GM12891 (cell line): ENCODE measurements around the gene RASGRF1.

Experiments used
- DNase-seq: peaks from one replicate; pipeline ENCODE4 v3.0.0; 2011; ENCODE audit warnings: low spot score; ENCODE audit not compliant: insufficient read length
- FAIRE-seq: peaks from 2 replicates; lab custom pipeline; 2011; peaks lifted over from hg19 to GRCh38; lab: Jason Lieb, UNC
- PAX5 ChIP-seq: IDR thresholded peaks from 2 replicates; pipeline ENCODE4 v1.6.1; 2011; ENCODE audit warnings: low read length, moderate library complexity, mild to moderate bottlenecking; ENCODE audit not compliant: insufficient read depth, severe bottlenecking
- POLR2A ChIP-seq: IDR thresholded peaks from 2 replicates; pipeline ENCODE4 v1.6.1; 2011; ENCODE audit warnings: low read depth, low read length, control low read depth
- POLR2AphosphoS5 ChIP-seq: IDR thresholded peaks from 2 replicates; pipeline ENCODE4 v1.6.1; 2011; ENCODE audit warnings: low read depth, low read length, control low read depth
- POU2F2 ChIP-seq: IDR thresholded peaks from 2 replicates; pipeline ENCODE4 v1.6.1; 2011; ENCODE audit warnings: low read depth, mild to moderate bottlenecking, control low read depth, low read length, moderate library complexity
- SPI1 ChIP-seq: IDR thresholded peaks from 2 replicates; pipeline ENCODE4 v1.6.1; 2011; ENCODE audit warnings: low read depth, low read length, control low read depth
- TAF1 ChIP-seq: IDR thresholded peaks from 2 replicates; pipeline ENCODE4 v1.6.1; 2011; ENCODE audit warnings: low read depth, low read length, control low read depth

RASGRF1 gene

DNA sequence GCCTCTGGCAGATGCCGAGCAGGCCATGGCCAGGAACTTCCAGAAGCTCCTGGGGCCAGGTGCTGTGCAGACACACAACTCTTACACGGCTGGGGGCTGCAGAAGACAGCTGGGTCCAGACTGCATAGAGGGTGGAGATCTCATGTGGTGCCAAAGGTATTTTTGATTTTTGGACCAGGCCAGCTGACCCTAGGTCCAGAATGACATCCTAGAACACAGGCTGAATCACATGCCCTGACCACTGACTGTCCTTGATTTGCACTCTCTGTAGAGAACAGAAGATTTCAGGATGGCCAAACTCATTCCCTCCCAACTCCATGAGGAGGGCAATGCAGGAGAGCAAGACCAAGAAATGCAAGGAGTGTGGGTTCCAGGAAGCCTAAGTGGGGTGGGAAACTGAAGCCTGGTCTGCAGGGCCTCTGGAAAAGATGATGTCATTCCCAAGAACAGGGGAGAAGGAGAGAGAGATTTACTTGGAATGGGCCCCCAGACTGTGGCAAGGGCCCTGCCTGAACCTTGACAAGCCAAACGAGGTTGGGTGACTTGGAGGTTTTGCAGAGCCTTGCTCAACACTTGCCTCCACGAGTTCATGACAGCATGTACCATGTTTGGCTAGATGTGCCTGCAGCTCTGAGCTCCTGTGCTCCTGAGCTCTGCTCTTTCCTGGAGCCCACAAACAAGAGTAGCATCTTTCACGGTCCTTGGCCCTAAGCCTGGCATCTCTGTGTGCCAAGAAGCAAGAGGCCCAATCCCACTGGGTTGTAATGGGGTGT is 107.2 kb downstream of the RASGRF1 start:
- FAIRE-seq (no peak), DNase-seq (no peak)
- TF ChIP-seq POU2F2 (no peak), SPI1 (no peak), POLR2A (no peak), TAF1 (no peak), POLR2AphosphoS5 (no peak), PAX5 (no peak)

DNA sequence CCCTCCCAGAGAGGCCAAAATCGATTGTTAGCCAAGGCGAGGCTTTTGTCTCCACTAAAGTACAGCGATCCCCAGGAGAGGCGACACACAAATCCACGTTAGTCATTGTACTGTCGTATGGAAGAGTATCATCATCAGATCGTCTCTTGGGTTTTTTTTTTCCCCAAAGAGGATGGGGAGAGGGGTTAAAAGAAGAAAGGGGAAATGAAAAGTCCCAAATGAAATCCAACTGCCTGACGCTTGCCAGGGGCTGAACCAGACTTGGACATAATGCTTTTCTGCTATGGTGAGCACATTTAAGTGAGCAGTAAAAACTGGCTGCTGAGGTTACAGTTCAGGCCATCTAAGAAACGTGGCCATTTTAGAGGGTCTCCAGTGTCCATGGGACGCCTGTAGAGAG is 107.8 kb downstream of the RASGRF1 start:
- no peak for DNase-seq
- no peak for TF ChIP-seq PAX5
- no peak for TF ChIP-seq POLR2AphosphoS5
- TF ChIP-seq TAF1, result no peak
- no peak for TF ChIP-seq POU2F2
- no peak for TF ChIP-seq POLR2A
- no peak for TF ChIP-seq SPI1
- FAIRE-seq, result no peak

DNA sequence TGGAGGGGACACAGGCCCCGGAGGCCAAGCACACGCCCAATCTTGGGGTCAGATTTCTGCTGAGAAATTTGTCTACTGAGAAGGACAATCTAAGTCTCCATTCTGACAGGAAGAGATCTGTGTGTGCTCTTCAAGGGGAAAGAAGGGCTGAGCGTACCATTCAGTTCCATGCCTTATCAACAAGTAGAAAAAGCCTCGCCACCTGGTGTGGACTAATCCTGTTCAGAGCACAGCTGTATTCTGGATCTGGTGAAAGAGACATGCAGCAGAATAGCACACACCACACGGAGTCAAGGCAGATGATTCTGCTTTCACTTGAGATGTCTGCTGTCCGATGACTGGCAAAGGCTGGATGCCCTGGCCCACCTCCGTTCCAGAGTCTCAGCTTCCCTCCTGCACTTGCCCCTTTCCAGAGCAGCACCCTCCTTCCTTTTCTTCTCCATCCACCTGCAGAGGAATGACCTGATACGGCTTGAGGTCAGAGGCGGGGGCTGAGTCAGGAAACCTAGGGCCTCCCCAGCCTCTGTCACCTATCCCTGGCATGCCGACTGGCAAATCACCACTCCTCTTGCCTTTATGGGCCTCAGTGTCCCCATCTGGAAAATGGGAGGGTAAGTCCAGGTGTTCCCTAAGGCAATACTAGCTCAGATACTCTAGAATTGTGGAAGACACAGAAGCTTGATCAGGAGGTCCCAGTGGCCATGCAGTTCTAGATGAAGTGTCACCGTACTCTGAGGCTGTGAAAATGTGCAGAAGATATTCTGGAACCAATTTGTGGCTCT is 108.9 kb downstream of the RASGRF1 start:
- DNase-seq, result no peak
- FAIRE-seq, result no peak
- TF ChIP-seq SPI1, result no peak
- TF ChIP-seq POLR2A, result no peak
- no peak for TF ChIP-seq TAF1
- no peak for TF ChIP-seq PAX5
- no peak for TF ChIP-seq POU2F2
- TF ChIP-seq POLR2AphosphoS5, result no peak

DNA sequence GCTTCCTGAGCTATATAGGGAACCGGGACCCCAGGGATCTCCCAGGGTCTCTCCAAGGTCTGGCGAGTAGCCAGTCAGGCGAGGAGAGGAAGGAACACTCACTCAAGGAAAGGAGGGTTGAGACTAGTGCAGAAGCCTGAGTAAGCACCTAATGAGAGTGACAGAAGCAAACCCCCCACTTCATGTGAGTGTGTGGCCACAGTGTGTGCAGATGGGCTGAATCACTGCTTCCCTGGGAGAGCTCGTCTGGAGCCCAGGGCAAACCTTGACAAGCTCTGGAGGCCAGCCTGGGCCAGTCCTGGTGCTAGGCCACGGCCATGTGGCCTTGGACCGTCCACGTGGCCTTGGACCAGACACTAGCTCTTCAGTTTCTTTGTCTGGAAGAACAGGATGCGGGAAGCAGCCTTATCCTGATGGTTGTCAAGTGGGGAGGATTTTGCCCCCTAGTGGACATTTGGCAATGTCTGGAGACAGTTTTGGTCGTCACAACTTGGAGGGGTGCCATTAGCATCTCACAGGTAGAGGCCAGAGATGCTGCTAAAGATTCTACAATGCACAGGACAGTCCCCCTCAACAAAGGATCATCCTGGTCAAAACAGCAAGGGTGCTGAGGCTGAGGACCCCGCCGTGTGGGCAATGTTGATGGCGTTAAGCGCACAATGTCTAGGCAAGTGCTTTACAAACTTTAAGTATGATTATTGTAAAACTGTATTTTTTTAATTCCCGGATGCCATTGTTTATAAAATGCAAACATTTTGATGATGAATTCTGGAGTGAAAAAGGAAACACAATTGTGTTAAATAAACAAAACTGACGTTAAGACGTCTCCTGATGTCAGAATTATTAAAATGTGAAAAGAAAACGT is 110.9 kb downstream of the RASGRF1 start:
- FAIRE-seq (peak; percentile 95), DNase-seq (no peak)
- TF ChIP-seq POLR2AphosphoS5 (no peak), POU2F2 (0 out of 2 replicates have a peak, but pooled peaks have one; percentile 31), TAF1 (no peak)

DNA sequence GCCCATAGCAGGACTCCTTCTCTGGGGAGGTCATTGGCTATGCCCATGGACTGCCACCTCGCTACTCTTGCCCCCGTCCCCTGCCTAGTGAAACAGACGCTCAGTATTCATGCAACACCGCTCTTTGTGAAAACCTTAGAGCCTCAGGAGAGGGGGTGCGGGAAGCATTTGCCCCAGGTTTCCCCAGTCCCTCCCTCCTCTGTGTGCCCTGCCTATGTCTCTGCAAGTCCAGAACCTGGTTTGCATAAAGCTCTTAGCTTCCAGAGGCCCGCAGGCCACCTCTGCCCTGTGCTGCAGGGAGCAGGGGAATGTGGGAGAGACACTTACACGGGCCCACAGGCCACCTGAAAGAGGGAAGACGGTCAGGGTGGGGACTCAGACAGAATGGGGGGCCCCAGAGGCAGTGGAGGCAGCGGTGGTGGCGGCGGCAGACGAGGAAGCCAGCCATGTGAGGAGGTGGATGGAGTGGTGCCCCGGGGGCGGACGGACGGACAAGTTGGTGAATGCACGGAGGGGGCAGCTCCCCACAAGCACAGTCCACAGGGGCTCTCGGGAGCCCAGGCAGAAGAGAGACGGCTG is 111.9 kb downstream of the RASGRF1 start:
- DNase-seq, result no peak
- FAIRE-seq, result peak; percentile 72
- TF ChIP-seq SPI1, result no peak
- no peak for TF ChIP-seq PAX5
- TF ChIP-seq POLR2AphosphoS5, result no peak
- no peak for TF ChIP-seq POU2F2
- TF ChIP-seq POLR2A, result no peak
- TF ChIP-seq TAF1, result no peak

DNA sequence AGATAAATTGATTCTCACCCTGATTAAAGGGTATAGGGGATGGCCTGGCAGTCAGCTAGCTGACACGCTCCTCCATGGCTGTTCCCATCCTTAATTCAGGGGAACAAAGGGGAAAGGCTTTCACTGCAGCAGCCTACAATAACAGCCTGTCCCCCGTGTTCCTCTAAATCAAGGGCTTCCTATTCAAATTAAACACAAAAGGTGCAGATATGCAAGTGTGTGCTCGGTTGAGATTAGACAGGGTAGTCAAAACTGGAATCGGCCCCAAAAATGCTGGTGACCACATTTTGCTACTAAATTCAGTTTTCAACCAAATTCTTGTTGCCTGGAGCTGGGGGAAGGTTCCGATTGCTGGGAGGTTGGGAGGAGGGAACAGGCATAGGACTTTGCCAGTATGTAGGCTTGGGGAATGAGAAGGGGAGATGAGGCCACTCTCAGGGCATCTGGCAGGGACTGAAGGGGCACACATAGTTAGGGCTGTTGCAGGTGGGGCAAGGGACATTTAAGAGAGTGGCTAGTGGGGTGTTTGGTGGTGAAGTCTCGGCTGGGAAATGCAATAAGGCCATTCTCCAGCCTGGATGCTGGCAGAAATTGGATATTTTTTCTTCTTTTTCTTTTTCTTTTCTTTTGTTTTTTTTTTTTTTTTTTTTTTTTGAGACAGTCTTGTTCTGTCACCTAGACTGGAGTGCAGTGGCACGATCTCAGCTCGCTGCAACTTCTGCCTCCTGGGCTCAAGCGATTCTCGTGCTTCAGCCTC is 112.8 kb downstream of the RASGRF1 start:
- TF ChIP-seq TAF1 (no peak), POU2F2 (peak; percentile 11; the same call in 1 of the 2 replicates), POLR2A (no peak)
- FAIRE-seq (no peak), DNase-seq (no peak)

DNA sequence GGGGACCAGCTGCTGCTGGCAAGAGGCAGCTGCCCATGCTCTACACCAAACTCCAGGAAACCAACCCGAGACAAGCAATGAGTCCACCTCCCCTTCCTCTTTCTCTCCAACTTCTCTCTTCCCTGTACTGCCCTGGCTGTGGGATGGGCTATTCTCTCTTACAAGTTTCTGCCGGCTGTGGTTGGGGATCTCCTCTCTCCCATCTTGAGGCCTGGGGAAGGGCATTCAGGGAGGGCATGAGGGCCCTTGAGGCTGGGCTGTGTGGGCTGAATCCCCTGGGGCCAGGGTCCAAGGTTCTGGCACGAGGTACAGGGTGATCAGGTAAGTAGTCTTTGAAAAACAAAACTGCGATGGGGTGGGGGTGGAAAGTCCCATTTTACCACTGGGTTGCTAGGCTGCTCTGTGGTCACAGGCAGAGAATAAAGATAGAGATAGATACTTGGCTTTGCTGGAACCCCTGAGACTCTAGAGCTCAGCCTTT is 113.4 kb downstream of the RASGRF1 start:
- DNase-seq (peak; percentile 64), FAIRE-seq (peak; percentile 90)

DNA sequence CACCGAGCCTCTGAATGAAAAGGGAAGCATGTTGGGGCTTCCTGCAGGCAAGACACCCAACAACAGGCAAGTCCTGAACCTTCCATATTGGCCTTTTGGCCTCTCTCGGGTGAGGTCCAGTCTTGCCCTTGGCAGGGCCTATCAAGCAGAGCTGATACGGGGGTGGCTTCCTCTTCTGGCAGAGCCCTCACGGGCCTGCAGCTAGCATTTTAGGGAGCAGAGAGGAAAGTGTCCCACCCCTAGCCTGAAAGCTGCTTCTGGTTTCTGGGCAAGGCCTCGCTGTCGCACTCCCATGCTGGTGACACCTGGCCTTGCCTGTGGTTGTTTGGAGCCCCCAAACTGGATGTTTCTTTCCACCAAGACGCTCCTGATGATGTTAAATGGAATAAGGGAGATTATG is 113.9 kb downstream of the RASGRF1 start:
- peak; percentile 35 for DNase-seq
- TF ChIP-seq POU2F2, result no peak
- TF ChIP-seq PAX5, result no peak
- TF ChIP-seq TAF1, result no peak
- no peak for TF ChIP-seq POLR2A
- no peak for TF ChIP-seq SPI1
- TF ChIP-seq POLR2AphosphoS5, result no peak
- FAIRE-seq, result no peak

More for the DNA sequence above, 113.4 kb downstream of the RASGRF1 start:
- TF ChIP-seq SPI1 (peak; percentile 74), POLR2AphosphoS5 (no peak; the same call in 1 of the 2 replicates)
